SH-SY5Y (cell line): ENCODE results near the gene NECAP2.

ENCODE experiments used
- GATA2 ChIP-seq: IDR thresholded peaks from 2 replicates; pipeline ENCODE4 v1.6.1; 2011; ENCODE audit warnings: mild to moderate bottlenecking, low read depth, low read length
- GATA3 ChIP-seq: IDR thresholded peaks from 2 replicates; pipeline ENCODE4 v1.6.1; 2011; ENCODE audit warnings: low read depth, mild to moderate bottlenecking, low read length, moderate library complexity

The NECAP2 gene

DNA sequence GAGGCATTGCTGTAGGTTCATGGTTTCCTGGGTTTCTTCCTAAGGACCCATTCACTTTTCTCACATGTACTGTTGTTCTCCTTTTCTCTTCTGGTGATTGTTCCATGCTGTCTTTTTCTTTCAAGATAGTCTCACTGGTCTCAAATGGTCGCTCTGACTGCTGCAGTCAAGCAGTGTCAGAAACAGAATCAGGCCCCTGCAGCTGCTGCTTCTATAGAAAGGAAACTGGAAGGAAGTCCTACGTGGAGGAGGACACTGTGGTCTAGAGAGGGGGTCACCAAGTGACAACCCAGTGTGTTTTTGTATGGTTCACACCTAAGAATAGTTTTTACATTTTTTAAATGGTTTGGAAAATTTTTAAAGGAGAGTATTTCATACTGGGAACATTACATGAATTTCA is 2.4 kb downstream of the NECAP2 start:
- TF ChIP-seq GATA2 (no peak), GATA3 (no peak)

DNA sequence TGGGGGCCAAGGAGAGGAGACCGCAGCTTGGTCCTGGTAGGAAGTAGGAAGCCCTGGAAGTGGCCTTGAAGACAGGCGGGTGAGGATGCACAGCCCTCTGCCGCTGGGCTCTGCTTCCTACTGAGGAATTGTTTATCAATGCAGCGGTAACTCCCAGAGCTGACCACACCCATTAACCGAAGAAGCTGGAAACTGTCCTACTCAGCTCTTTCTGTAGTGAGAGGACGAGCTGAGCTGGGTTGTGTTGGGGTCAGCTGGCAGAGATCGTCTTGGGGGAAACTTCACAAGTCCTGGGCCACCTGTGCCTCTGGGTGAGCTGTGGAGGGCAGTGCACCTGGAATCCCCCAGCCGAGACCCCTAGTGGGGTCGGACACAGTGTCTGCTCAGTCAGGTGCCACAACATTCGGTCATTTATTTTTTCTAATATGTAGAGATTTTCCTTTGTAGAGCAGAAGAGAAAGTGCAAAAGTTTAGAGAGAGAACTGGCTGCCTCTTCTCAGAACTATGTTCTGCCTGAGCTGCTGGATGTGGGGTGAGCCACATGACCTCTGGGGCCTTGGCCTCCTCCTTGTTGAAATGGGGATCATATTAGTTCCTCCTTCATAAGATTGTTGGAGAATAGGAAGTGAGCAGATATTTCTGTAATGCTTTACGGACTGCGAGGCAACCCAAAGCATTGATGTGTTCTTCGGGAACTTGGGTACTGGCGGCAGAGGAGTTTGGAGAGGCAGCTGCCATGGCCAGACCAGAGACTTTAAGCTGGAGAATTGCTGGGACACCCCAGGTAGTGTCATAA is 3.6 kb downstream of the NECAP2 start:
- TF ChIP-seq GATA3 = no peak
- TF ChIP-seq GATA2 = no peak

- TF ChIP-seq GATA3 (no peak), GATA2 (no peak)
These were observed 4.5 kb downstream of the NECAP2 start for GRCh38 chr1:16445052-16445451.

DNA sequence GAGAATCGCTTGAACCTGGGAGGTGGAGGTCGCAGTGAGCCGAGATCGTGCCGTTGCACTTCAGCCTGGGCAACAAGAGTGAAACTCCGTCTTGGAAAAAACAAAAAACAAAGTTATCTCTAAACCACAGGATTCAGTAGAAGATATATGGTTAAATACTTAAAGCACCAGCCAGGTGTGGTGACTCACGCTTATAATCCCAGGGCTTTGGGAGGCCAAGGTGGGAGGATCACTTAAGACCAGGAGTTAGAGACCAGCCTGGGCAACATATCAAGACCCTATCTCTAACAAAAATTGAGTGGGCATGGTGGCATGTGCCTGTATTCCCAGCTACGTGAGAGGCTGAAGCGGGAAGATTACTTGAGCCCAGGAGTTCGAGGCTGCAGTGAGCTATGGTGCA is 5.6 kb downstream of the NECAP2 start:
- no peak for TF ChIP-seq GATA3
- no peak for TF ChIP-seq GATA2

DNA sequence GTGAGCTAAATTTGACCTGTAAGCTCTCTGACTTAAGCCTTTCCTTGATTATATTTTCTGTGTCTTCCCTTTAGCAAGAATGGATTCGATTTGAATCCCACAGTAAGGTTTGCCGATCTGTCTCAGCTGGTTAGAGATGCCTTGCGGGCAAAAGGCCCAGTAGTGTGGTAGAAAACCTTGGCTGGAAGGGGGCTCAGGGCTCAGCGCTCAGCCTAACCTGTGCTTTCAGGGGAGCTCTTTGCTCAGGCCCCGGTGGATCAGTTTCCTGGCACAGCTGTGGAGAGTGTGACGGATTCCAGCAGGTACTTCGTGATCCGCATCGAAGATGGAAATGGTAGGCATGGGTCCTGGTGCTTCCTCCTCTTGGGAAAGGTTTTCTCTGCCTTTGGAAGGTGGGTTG is 7.1 kb downstream of the NECAP2 start:
- TF ChIP-seq GATA2 (no peak), GATA3 (no peak)

DNA sequence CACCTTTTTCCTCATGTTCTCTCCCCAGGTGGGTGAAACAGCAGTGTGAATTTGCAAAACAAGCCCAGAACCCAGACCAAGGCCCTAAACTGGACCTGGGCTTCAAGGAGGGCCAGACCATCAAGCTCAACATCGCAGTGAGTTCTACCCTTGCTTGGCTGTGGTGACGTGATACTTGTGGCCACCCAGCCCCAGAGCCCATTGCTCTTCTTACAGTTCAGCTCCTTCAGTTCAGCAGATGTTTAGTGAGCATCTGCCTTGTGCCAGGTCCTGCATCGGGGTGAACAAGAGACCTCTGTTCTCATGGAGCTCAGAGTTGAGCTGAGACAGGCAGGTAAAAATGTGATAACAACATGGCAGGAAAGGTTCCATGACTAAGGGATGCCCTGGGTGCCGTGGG is 8.5 kb downstream of the NECAP2 start:
- TF ChIP-seq GATA3 (no peak), GATA2 (no peak)

DNA sequence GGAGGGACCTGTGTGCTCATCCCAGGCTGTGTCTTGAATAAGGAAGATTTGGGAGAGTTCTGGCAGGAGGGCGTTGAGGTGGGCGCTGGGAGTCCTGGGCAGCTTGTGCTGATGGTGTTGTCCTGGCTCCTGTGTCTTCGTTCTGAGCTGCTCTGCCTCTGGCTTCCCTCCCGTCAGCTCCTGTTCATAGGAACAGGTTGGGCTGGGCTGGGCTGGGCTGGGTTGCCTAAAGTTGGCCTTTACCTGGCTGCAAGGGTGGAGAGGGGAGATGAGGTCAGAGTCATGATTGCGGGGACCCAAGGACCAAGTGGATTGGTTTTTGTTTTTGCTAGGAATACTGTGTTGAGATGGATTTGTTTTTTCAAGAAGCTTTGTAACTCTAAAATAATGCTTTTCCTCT is 9.1 kb downstream of the NECAP2 start:
- no peak for TF ChIP-seq GATA2
- no peak for TF ChIP-seq GATA3

DNA sequence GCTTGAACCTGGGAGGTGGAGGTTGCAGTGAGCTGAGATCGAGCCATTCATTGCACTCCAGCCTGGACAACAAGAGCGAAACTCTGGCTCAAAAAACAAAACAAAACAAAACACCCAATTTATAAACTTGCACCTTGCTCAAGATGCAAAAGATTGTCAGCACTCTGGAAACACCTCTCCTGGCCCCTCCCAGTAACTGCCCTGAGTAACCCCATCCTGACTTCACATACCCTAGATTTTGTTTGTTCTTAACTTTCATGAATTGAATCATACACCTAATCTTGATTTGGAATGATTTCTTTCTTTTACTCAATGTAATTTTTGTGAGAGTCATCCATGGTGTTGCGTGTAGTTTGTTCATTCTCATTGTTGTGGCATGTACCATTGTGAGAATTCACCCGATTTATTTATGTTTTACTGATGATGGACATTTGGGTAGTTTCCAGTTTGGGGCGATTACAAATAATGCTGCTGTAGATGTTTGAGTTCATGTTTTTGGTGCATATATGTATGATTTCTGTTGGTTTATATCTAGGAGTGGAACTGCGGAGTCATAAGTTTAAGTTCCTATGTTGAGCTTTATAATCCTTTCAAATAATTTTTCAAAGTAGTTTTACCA is 10.4 kb downstream of the NECAP2 start:
- TF ChIP-seq GATA2 (no peak), GATA3 (no peak)

GRCh38 chr1:16451841-16452528 is 11.5 kb downstream of the NECAP2 start:
- no peak for TF ChIP-seq GATA3
- no peak for TF ChIP-seq GATA2

GRCh38 chr1:16458831-16459230 is 18.3 kb downstream of the NECAP2 start:
- no peak for TF ChIP-seq GATA3

- TF ChIP-seq GATA2 (no peak), GATA3 (no peak)
These were observed 18.9 kb downstream of the NECAP2 start for GRCh38 chr1:16459352-16459925.

DNA sequence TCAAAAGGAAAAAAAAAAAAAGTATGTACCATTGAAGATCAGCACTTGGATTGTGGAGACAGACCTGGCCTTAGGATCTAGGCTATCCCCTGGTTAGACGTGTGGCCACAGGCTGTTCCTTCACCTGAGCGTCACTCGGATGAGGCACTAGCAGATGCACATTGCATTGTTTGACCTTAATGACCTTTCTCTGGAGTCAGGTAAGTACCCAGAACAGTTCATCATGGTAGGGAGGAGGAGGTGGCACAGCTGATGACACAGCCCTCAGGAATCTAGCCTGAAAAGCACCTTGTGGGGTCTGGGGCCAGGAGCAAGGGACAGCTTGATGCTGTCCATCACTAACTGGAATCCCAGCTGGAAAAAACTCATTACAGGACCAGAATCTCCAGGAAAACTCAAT is 21.2 kb downstream of the NECAP2 start:
- TF ChIP-seq GATA2 = no peak
- no peak for TF ChIP-seq GATA3

- no peak for TF ChIP-seq GATA3
- TF ChIP-seq GATA2 = no peak
These were observed 22.3 kb downstream of the NECAP2 start for GRCh38 chr1:16462773-16463330.

DNA sequence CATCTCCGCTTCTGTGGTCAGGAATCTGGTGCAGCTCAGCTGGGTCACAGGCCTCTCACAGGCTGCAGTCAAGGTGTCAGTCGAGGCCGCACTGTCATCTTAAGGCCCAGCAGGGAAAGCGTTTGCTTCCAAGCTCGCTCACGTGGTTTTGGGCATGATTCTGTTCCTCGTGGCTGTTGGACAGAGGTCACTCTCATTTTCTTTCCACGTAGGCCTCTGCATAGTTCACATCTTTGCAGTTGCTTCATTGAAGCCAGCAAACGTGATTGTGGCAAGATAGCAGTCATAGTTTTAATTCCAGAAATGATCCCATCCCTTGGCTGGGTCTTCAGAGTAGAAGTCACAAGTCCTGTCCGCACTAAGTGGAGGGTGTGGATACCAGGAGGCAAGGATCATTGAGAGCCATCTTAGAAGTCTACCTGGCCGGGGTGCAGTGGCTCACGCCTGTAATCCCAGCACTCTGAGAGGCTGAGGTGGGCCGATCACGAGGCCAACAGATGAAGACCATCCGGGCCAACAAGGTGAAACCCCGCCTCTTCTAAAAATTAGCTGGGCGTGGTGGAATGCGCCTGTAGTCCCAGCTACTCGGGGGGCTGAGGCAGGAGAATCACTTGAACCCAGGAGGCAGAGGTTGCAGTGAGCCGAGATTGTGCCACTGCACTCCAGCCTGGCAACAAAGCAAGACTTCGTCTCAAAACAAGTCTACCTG is 24.5 kb downstream of the NECAP2 start:
- TF ChIP-seq GATA2 = no peak
- TF ChIP-seq GATA3 = no peak

DNA sequence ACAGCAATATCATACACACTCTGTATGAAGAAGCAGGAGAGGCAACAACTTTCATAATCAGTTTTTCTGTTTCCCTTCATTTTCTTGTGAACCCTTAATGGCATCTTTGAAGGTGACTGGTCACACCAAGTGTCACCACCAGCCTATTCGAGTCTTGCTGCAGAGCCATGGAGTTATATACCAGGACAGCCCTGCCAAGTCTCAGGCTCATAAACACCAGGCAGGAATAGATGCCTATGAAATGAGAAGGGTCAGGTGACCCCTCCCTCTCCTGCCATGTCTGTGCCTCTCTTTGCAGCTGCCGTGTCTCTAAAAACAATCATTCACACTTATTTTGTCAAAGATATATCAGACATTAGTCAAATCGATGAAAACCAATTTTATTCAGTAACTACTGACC is 28.0 kb downstream of the NECAP2 start:
- TF ChIP-seq GATA2 = no peak
- no peak for TF ChIP-seq GATA3
